Transverse colon (tissue), 4 donors: Measurements from ENCODE around the gene RWDD1. TPM values are rescaled to one million over a fixed set of nuclear protein-coding genes. Genes with fewer than 3 reads are reported as not detected.

ENCODE experiments used
- DNase-seq: peaks from one replicate; pipeline ENCODE4 v3.0.0-alpha.2; 2019
- H3K27ac ChIP-seq, 4 donors: fragments of 200-600 bp; sonication (generic); 2 replicates each; pipeline ENCODE4 v1.5.1; 2016 to 2018; ENCODE audit warnings: inconsistent platforms in 4 of 4
- H3K27me3 ChIP-seq: fragments of 200-600 bp; sonication (generic); 2 replicates; pipeline ENCODE4 v1.5.1; 2017; ENCODE audit warnings: inconsistent platforms
- H3K36me3 ChIP-seq, 4 donors: fragments of 200-600 bp; sonication (generic); 2 replicates each; pipeline ENCODE4 v1.5.1; 2017 to 2019; ENCODE audit warnings: inconsistent platforms in 4 of 4
- H3K4me1 ChIP-seq, 4 donors: fragments of 200-600 bp; sonication (generic); 2 replicates each; pipeline ENCODE4 v1.5.1; 2017 to 2020; ENCODE audit warnings: inconsistent platforms in 4 of 4
- H3K4me3 ChIP-seq, 4 donors: fragments of 200-600 bp; sonication (generic); 1 replicate in 1 of 4; 2 replicates in 3 of 4; pipeline versions ENCODE4 v1.5.1 to v1.6.1; 2017 to 2019; ENCODE audit warnings: inconsistent platforms in 4 of 4
- H3K9me3 ChIP-seq, 2 donors: fragments of 200-600 bp; sonication (generic); 2 replicates each; pipeline ENCODE4 v1.5.1; 2017 to 2019; ENCODE audit warnings: inconsistent platforms in 2 of 2
- EP300 ChIP-seq: sonication (generic); formaldehyde crosslinking; IDR thresholded peaks from one replicate; pipeline ENCODE4 v1.6.1; 2017; ENCODE audit warnings: antibody characterized with exemption, low read depth
- POLR2A ChIP-seq: fragments of 450-650 bp; IDR thresholded peaks from one replicate; pipeline ENCODE4 v1.6.1; 2016; ENCODE audit warnings: antibody characterized with exemption, mild to moderate bottlenecking, moderate library complexity
- POLR2AphosphoS5 ChIP-seq, 3 donors: sonication (generic); formaldehyde crosslinking; IDR thresholded peaks; one replicate each; pipeline ENCODE4 v1.6.1; 2016; ENCODE audit warnings: antibody characterized with exemption in 3 of 3
- WGBS, 2 donors: methylation state at CpG; one replicate each; pipeline ENCODE4 v1.1.5; 2018; ENCODE audit warnings: low coverage in 1 of 2; 5-methylcytosine and 5-hydroxymethylcytosine counted together
- in situ Hi-C, 4 donors: fragments of 200-750 bp; cut with MboI; loops; one replicate each; pipeline versions ENCODE4 v1.15.0 to v1.15.1; 2017; ENCODE audit warnings: low sequenced_read_pairs in 3 of 4, low pct_ligation_motif_present in 1 of 4, low pct_unique_long_range_greater_than_20kb in 1 of 4
- intact Hi-C: fragments of 100-400 bp; cut with DNase I; formaldehyde crosslinking; loops from one replicate; pipeline ENCODE4 v1.15.1; 2023; ENCODE audit warnings: low total_unique reads
- total RNA-seq, 4 donors: library from RNA; depleted of rRNA; stranded (reverse); fragments of >200 nt; gene quantifications; one replicate each; pipeline ENCODE4 v1.1.0, GENCODE V29; 2016
- TF ChIP-seq, protein P1 (sequence below), 5 experiments: fragments of 200-600 bp in 3 of 5; fragments of 450-650 bp in 2 of 5; sonication (generic) in 3 of 5; IDR thresholded peaks; 1 replicate in 2 of 5; 2 replicates in 3 of 5; pipeline ENCODE4 v1.5.1; 2016 to 2017; ENCODE audit warnings: antibody characterized with exemption in 5 of 5, inconsistent platforms in 3 of 5, mild to moderate bottlenecking in 2 of 5, moderate library complexity in 1 of 5

RWDD1 gene
- total RNA-seq, 4 donors from 2014 or later = 16.7 to 37.2 (median 30.3) TPM

DNA sequence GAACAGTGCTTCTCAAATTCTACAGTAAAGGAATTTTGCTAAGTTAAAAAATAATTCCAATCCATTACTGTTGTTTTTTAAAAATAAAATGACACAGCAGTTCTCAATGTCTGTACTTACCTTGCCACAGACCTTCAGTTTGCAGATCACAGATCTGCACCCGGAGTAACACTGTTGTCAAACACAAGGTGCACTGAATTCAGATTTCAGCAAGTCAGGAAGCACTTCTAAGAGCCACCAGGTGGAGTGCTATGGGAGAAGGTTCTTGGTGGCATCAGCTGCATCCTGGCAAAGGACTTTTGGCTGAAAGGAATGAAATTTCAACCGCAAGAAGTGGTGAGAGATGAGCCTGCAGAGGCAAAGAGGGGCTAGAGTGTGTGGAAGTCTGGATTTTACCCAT, 62.4 kb downstream of the RWDD1 start:
- Histone ChIP-seq H3K27me3 (no peaks in the 10 kb centered on the region), H3K4me1 (no peaks in the 10 kb centered on the region), H3K27ac (no peak overlapping the region), H3K9me3 (no peaks in the 10 kb centered on the region), H3K36me3 (peaks cover 0 to 5% (median 0%) of the 10 kb centered on the region in 4 donors), H3K4me3 (no peak overlapping the region)
- TF ChIP-seq POLR2A = no peak
- TF ChIP-seq EP300 = no peak
- TF ChIP-seq, protein P1, sequence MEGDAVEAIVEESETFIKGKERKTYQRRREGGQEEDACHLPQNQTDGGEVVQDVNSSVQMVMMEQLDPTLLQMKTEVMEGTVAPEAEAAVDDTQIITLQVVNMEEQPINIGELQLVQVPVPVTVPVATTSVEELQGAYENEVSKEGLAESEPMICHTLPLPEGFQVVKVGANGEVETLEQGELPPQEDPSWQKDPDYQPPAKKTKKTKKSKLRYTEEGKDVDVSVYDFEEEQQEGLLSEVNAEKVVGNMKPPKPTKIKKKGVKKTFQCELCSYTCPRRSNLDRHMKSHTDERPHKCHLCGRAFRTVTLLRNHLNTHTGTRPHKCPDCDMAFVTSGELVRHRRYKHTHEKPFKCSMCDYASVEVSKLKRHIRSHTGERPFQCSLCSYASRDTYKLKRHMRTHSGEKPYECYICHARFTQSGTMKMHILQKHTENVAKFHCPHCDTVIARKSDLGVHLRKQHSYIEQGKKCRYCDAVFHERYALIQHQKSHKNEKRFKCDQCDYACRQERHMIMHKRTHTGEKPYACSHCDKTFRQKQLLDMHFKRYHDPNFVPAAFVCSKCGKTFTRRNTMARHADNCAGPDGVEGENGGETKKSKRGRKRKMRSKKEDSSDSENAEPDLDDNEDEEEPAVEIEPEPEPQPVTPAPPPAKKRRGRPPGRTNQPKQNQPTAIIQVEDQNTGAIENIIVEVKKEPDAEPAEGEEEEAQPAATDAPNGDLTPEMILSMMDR (IDR thresholded peaks at IDR 0.05) = no peak
- TF ChIP-seq POLR2AphosphoS5 (IDR thresholded peaks at IDR 0.05) = no peak
- WGBS, 2 donors = 87 to 89% methylated on average over 2 of the region's 2 CpGs
- in situ Hi-C loops = no loop called here
- intact Hi-C loops = no loop called here
- DNase-seq = no peak

Other genes starting within 250 kb of the RWDD1 start
- 10 to 100 TPM in 2 of 4 donors, 1 to 10 TPM in 2; 3.8 to 16.7 (median 9.2) TPM for gene DSE, start 200.6 kb upstream of the RWDD1 start, total RNA-seq
- gene CALHM6, start 110.1 kb upstream of the RWDD1 start, total RNA-seq = 10 to 100 TPM in 1 of 4 donors, 1 to 10 TPM in 2, not detected in 1; 3.3 to 21.7 (median 3.3) TPM
- 1 to 10 TPM in 1 of 4 donors, under 1 TPM in 2, not detected in 1; 0.27 to 3.8 (median 0.64) TPM for gene CALHM5, start 59.9 kb upstream of the RWDD1 start, total RNA-seq
- gene TRAPPC3L, start 25.8 kb upstream of the RWDD1 start, total RNA-seq = not detected
- not detected for gene CALHM4, start 17.8 kb upstream of the RWDD1 start, total RNA-seq
- under 1 TPM in 2 of 4 donors, not detected in 2; 0.32 to 0.55 TPM for gene RSPH4A, start 45.0 kb downstream of the RWDD1 start, total RNA-seq
- gene ZUP1, start 97.3 kb downstream of the RWDD1 start, total RNA-seq = 10 to 100 TPM in 2 of 4 donors, 1 to 10 TPM in 1, not detected in 1; 10.0 to 14.1 (median 11.4) TPM
- 1 to 10 TPM in 3 of 4 donors, under 1 TPM in 1; 0.20 to 5.6 (median 2.2) TPM for gene KPNA5, start 109.7 kb downstream of the RWDD1 start, total RNA-seq
- gene FAM162B, start 194.2 kb downstream of the RWDD1 start, total RNA-seq = under 1 TPM in 2 of 4 donors, not detected in 2; 0.48 to 0.55 TPM